Colonic mucosa (tissue), 4 donors: ENCODE data around the gene ATRX. TPM values are rescaled to one million over a fixed set of nuclear protein-coding genes. Genes with fewer than 3 reads are reported as not detected.
"Not testable (repeated sequence)": the region's sequence is repeated elsewhere in the genome, so short reads cannot be mapped to it uniquely, and the experiment has no call there.

Experiments used
- DNase-seq: peaks from one replicate; pipeline ENCODE4 v3.0.0-alpha.2; 2020
- H3K27ac ChIP-seq: fragments of 200-600 bp; one replicate; pipeline ENCODE4 v1.8.0; 2021
- H3K27me3 ChIP-seq: fragments of 200-600 bp; one replicate; pipeline ENCODE4 v1.8.0; 2021
- H3K36me3 ChIP-seq: fragments of 200-600 bp; one replicate; pipeline ENCODE4 v1.8.0; 2021
- H3K4me1 ChIP-seq: fragments of 200-600 bp; one replicate; pipeline ENCODE4 v1.8.0; 2021; ENCODE audit warnings: mild to moderate bottlenecking
- H3K4me3 ChIP-seq: fragments of 200-600 bp; one replicate; pipeline ENCODE4 v1.8.0; 2021
- H3K9ac ChIP-seq, 2 donors: one replicate each; pipeline ENCODE4 v1.7.0; 2013; ENCODE audit warnings: control low read depth in 2 of 2, low read depth in 2 of 2, low read length in 2 of 2
- H3K9me3 ChIP-seq: fragments of 200-600 bp; one replicate; pipeline ENCODE4 v1.8.0; 2021
- CTCF ChIP-seq: fragments of 200-600 bp; IDR thresholded peaks from one replicate; pipeline ENCODE4 v1.8.0; 2022; ENCODE audit warnings: antibody characterized with exemption, mild to moderate bottlenecking
- intact Hi-C: fragments of 100-400 bp; cut with DNase I; formaldehyde crosslinking; loops from one replicate; pipeline ENCODE4 v1.14.1; 2022
- total RNA-seq, 2 donors: library from RNA; stranded (reverse); fragmentation: NEBNext Ultra II Directional in 1 of 2; extraction: Animal tissue kit (Norgen Biotek cat#: 25700) in 1 of 2; gene quantifications; one replicate each; pipeline ENCODE4 v1.2.1, GENCODE V29; 2021
- donor health status: healthy.
- donor health status: DM: no; HTN: no; CAD: no.
- donor health status: DM: no; HTN: no; CAD: no.

ATRX gene
- total RNA-seq, 2 donors from 2014 or later = 44.2 to 57.0 TPM

DNA sequence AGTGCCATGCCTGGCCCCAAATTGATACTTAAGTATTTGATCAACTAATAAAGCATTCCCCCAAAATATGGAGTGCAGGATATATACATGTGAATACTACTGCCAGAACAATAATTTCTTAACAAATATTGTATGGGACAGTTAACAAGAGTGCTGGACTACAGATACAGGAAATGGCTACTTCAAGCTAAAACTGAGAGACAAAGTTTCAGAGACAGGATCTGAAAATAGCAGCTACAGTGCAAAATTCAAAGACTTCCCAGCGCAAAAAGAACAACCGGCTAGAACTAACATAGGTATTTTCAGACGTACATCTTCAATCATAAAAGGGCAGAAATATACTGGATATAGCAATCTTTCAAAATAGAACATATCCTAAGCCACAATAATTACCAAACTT lies 6.3 kb downstream of the ATRX start:
- Histone ChIP-seq H3K9ac (no peak overlapping the region), H3K4me1 (no peaks in the 10 kb centered on the region), H3K36me3 (no peaks in the 10 kb centered on the region), H3K27me3 (no peaks in the 10 kb centered on the region), H3K4me3 (no peak overlapping the region), H3K9me3 (no peaks in the 10 kb centered on the region), H3K27ac (no peak overlapping the region)
- no peak for TF ChIP-seq CTCF
- intact Hi-C loops = no loop called here
- no peak for DNase-seq

- Histone ChIP-seq H3K4me3 (no peak overlapping the region), H3K9ac (no peak overlapping the region), H3K4me1 (no peaks in the 10 kb centered on the region), H3K36me3 (no peaks in the 10 kb centered on the region), H3K27me3 (no peaks in the 10 kb centered on the region), H3K27ac (no peak overlapping the region), H3K9me3 (no peaks in the 10 kb centered on the region)
- intact Hi-C loops = no loop called here
- no peak for DNase-seq
- no peak for TF ChIP-seq CTCF
Observed at GRCh38 chrX:77776659-77777058, 9.4 kb downstream of the ATRX start.

DNA sequence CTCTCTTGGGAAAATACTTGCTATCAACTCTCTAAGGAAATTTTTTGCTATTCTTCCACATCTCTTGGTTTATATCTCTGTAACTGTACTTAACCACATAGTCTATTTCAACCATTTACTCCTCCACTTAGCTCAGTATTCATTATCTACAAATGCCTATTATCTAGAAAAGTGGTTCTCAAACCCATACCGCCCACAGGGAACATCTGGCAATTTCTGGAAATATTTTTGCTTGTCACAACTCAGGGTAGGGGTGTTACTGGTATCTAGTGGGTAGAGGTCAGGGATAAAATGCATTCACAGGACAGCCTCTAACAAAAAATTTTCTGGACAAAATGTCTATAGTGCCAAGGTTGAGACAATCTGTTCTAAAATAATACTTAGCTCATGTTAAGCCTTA lies 14.4 kb downstream of the ATRX start:
- Histone ChIP-seq H3K9me3 (no peaks in the 10 kb centered on the region), H3K4me3 (no peak overlapping the region), H3K36me3 (no peaks in the 10 kb centered on the region), H3K27me3 (no peaks in the 10 kb centered on the region), H3K4me1 (no peaks in the 10 kb centered on the region), H3K9ac (no peak overlapping the region), H3K27ac (no peak overlapping the region)
- no peak for DNase-seq
- TF ChIP-seq CTCF = no peak
- intact Hi-C loops = no loop called here

GRCh38 chrX:77768787-77769186 lies 17.2 kb downstream of the ATRX start:
- Histone ChIP-seq H3K27me3 (no peaks in the 10 kb centered on the region), H3K27ac (no peak overlapping the region), H3K36me3 (no peaks in the 10 kb centered on the region), H3K4me1 (no peaks in the 10 kb centered on the region), H3K9ac (no peak overlapping the region), H3K4me3 (no peak overlapping the region), H3K9me3 (no peaks in the 10 kb centered on the region)
- intact Hi-C loops = no loop called here
- no peak for TF ChIP-seq CTCF
- DNase-seq = no peak

- H3K9ac ChIP-seq, H3K36me3 ChIP-seq, H3K9me3 ChIP-seq, H3K27ac ChIP-seq, H3K4me1 ChIP-seq, H3K4me3 ChIP-seq, H3K27me3 ChIP-seq, intact Hi-C loops, DNase-seq: not testable (repeated sequence)
Observed at GRCh38 chrX:77766212-77766611, 19.8 kb downstream of the ATRX start.

DNA sequence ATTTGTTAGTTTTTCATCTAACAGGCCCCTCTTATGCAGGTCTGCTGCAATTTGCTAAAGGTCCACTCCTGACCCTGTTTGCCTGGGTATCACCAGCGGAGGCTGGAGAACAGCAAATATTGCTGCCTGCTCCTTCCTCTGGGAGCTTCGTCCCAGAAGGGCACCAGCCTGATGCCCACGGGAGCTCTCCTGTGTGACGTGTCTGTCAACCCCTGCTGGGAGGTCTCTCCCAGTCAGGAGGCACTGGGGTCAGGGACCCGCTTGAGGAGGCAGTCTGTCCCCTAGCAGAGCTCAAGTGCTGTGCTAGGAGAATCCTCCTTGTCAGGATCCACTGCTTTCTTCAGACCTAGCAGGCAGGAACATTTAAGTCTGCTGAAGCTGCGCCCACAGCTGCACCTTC lies 30.5 kb downstream of the ATRX start:
- Histone ChIP-seq H3K9me3 (no peaks in the 10 kb centered on the region), H3K27ac (no peak overlapping the region), H3K36me3 (no peaks in the 10 kb centered on the region), H3K4me1 (no peaks in the 10 kb centered on the region), H3K27me3 (no peaks in the 10 kb centered on the region), H3K9ac (no peak overlapping the region), H3K4me3 (no peak overlapping the region)
- no peak for TF ChIP-seq CTCF
- intact Hi-C loops = no loop called here
- no peak for DNase-seq

GRCh38 chrX:77753942-77754341 lies 32.1 kb downstream of the ATRX start:
- H3K9me3 ChIP-seq, H3K4me1 ChIP-seq, H3K9ac ChIP-seq, H3K4me3 ChIP-seq, intact Hi-C loops, H3K36me3 ChIP-seq, H3K27ac ChIP-seq, DNase-seq, H3K27me3 ChIP-seq: not testable (repeated sequence)
